ENCODE results near the gene OCSTAMP.

Gene OCSTAMP

GRCh38 chr20:46550461-46550860 lies at the start of gene OCSTAMP:
TSS of gene OCSTAMP (minus strand) at chr20:46550654. CDS start at chr20:46550560, 94 bp downstream.
- no peak for DNase-seq

GRCh38 chr20:46599227-46599987 lies 49.0 kb upstream of the OCSTAMP start:
- DNase-seq: no peak

GRCh38 chr20:46595933-46596332 lies 45.5 kb upstream of the OCSTAMP start:
- DNase-seq: no peak

GRCh38 chr20:46594725-46595124 lies 44.3 kb upstream of the OCSTAMP start:
- no peak for DNase-seq

- no peak for DNase-seq
Measured at GRCh38 chr20:46592580-46593362, 42.3 kb upstream of the OCSTAMP start.

GRCh38 chr20:46590443-46590842 lies 40.0 kb upstream of the OCSTAMP start:
- no peak for DNase-seq

- DNase-seq: no peak
Measured at GRCh38 chr20:46588532-46589511, 38.4 kb upstream of the OCSTAMP start.

- DNase-seq: no peak
Measured at GRCh38 chr20:46587986-46588385, 37.5 kb upstream of the OCSTAMP start.

- DNase-seq: no peak
Measured at GRCh38 chr20:46586724-46587123, 36.3 kb upstream of the OCSTAMP start.

- no peak for DNase-seq
Measured at GRCh38 chr20:46584508-46584907, 34.1 kb upstream of the OCSTAMP start.

GRCh38 chr20:46583411-46584214 lies 33.2 kb upstream of the OCSTAMP start:
- no peak for DNase-seq

- DNase-seq: no peak
Measured at GRCh38 chr20:46582648-46583047, 32.2 kb upstream of the OCSTAMP start.

GRCh38 chr20:46581391-46581790 lies 30.9 kb upstream of the OCSTAMP start:
- DNase-seq: no peak

GRCh38 chr20:46580613-46581205 lies 30.3 kb upstream of the OCSTAMP start:
- no peak for DNase-seq

- DNase-seq: no peak
Measured at GRCh38 chr20:46578745-46579144, 28.3 kb upstream of the OCSTAMP start.

- DNase-seq: no peak
Measured at GRCh38 chr20:46576774-46577395, 26.4 kb upstream of the OCSTAMP start.

GRCh38 chr20:46575937-46576461 lies 25.5 kb upstream of the OCSTAMP start:
- DNase-seq: no peak

GRCh38 chr20:46575394-46575793 lies 24.9 kb upstream of the OCSTAMP start:
- no peak for DNase-seq

GRCh38 chr20:46573788-46574584 lies 23.5 kb upstream of the OCSTAMP start:
- no peak for DNase-seq

GRCh38 chr20:46573234-46573633 lies 22.8 kb upstream of the OCSTAMP start:
- no peak for DNase-seq

All from NCI-H1092 treated with DMSO at 0.1 percent for 48 hours (cell line).